A673 (cell line): Measurements from ENCODE around the gene ATOSA. TPM values are rescaled to one million over a fixed set of nuclear protein-coding genes. Genes with fewer than 3 reads are reported as not detected.

Experiments used
- BruUV-seq: library from RNA; stranded (reverse); fragments of 400-500 nt; replicated peaks from 2 replicates; lab custom pipeline; 2021; lab: Mats Ljungman, UMichigan
- CTCF ChIA-PET: fragments of 300-600 bp; sonication (Branson Sonifier 250); formaldehyde crosslinking; loops from one replicate; lab custom pipeline; 2022; ENCODE audit warnings: antibody characterized with exemption; lab: Charles Lee
- POLR2A ChIA-PET: fragments of 300-600 bp; sonication (Branson Sonifier 250); formaldehyde crosslinking; loops from one replicate; lab custom pipeline; 2022; ENCODE audit warnings: antibody characterized with exemption; ENCODE audit not compliant: low non-redundant PET; lab: Charles Lee
- DNase-seq: peaks from one replicate; pipeline ENCODE4 v3.0.0-alpha.2; 2015; ENCODE audit warnings: low spot score
- H3K27ac ChIP-seq: fragments of 200-600 bp; sonication (generic); 2 replicates; pipeline ENCODE4 v1.5.1; 2016; ENCODE audit warnings: mixed run types, low read depth, mild to moderate bottlenecking, mixed read lengths, antibody characterized with exemption, low read length; ENCODE audit not compliant: poor library complexity, severe bottlenecking
- H3K27me3 ChIP-seq: fragments of 200-600 bp; sonication (generic); replicated peaks from 2 replicates; pipeline ENCODE4 v1.6.1; 2017; ENCODE audit warnings: mixed run types, low read depth, mild to moderate bottlenecking, mixed read lengths, antibody characterized with exemption, low read length; ENCODE audit not compliant: insufficient read depth, poor library complexity
- H3K36me3 ChIP-seq: fragments of 200-600 bp; sonication (generic); 2 replicates; pipeline ENCODE4 v1.6.1; 2016; ENCODE audit warnings: mixed run types, mild to moderate bottlenecking, mixed read lengths, antibody characterized with exemption, low read length; ENCODE audit not compliant: insufficient read depth, poor library complexity, severe bottlenecking
- H3K4me1 ChIP-seq: fragments of 200-600 bp; sonication (generic); 2 replicates; pipeline ENCODE4 v1.6.1; 2017; ENCODE audit warnings: mixed run types, mild to moderate bottlenecking, mixed read lengths, antibody characterized with exemption, low read length; ENCODE audit not compliant: insufficient read depth, poor library complexity, severe bottlenecking
- H3K4me3 ChIP-seq: fragments of 200-600 bp; sonication (generic); 2 replicates; pipeline ENCODE4 v1.5.1; 2016; ENCODE audit warnings: low read depth, mixed run types, mild to moderate bottlenecking, mixed read lengths, low read length; ENCODE audit not compliant: poor library complexity, severe bottlenecking
- H3K9me3 ChIP-seq: fragments of 200-600 bp; sonication (generic); 2 replicates; pipeline ENCODE4 v1.6.1; 2016; ENCODE audit warnings: mixed run types, low read depth, mild to moderate bottlenecking, mixed read lengths, antibody characterized with exemption, low read length; ENCODE audit not compliant: poor library complexity, severe bottlenecking
- EZH2 ChIP-seq: fragments of 200-600 bp; sonication (generic); IDR thresholded peaks from 2 replicates; pipeline ENCODE4 v1.6.1; 2017; ENCODE audit warnings: borderline replicate concordance, low read depth, mild to moderate bottlenecking, mixed read lengths, antibody characterized with exemption, low read length; ENCODE audit not compliant: poor library complexity, severe bottlenecking
- intact Hi-C: fragments of 100-400 bp; cut with micrococcal nuclease; formaldehyde crosslinking; loops from one replicate; pipeline ENCODE4 v1.10.0; 2022; ENCODE audit not compliant: unreplicated experiment
- total RNA-seq: library from RNA; stranded (reverse); gene quantifications from 2 replicates; pipeline ENCODE4 v1.2.3, GENCODE V29; 2021
- TF ChIP-seq, protein P1 (sequence below): fragments of 300-800, 200-600 bp; sonication (generic); conservative IDR thresholded peaks from 2 replicates; pipeline ENCODE4 v1.5.1; 2017; ENCODE audit warnings: low read depth, mild to moderate bottlenecking, antibody characterized with exemption, low read length, moderate library complexity, mixed read lengths

Gene ATOSA
- total RNA-seq, 1 experiment from 2014 or later = 5.3 TPM

DNA sequence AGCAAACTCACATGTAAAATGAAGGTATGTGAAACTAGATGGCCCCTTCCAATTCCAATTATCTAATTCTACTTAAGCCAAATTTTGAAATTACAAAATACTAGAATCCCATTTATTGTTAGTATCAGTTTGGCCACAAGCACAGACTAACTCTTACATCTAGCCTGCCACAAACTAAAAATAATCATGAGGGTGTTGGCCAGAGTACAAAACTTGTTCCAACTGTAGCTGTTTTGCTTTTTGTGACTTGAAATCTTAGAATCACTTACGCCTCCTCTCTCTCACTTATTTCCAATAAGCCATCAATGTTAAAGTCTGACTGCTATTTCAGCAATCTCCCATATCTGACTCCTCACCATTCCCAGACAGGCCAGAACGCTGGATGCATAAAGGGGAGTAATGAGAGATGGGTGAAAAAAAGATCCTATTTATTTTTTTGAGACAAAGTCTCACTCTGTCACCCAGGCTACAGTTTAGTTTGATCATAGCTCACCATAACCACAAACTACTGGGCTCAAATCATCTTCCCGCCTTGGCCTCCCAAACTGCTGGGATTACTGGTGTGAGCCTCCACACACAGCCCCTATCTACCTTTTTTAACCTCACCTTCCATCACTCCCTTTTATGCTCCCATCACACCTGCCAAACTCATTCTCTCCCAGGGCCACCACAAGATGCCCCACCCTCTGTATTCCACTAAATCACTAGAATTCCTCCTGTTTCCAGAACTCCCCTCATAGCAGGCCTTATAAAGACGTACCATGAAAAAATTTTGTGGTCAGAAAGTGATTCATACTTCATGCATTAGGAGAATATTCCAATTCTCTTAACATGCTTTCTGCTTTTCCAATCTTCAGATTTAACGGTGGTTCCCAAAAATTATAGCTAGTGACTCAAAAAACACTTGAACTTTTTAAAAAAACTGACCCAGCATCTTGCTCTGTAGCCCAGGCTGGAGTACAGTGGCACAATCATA lies 36.5 kb downstream of the ATOSA start:
- CTCF ChIA-PET = no interaction called here
- Histone ChIP-seq H3K36me3 (no peaks in the 10 kb centered on the region), H3K27me3 (no peaks in the 10 kb centered on the region), H3K9me3 (no peaks in the 10 kb centered on the region), H3K27ac (no peak overlapping the region), H3K4me3 (no peak overlapping the region), H3K4me1 (no peaks in the 10 kb centered on the region)
- DNase-seq = no peak
- intact Hi-C loops = no loop called here
- TF ChIP-seq, protein P1, sequence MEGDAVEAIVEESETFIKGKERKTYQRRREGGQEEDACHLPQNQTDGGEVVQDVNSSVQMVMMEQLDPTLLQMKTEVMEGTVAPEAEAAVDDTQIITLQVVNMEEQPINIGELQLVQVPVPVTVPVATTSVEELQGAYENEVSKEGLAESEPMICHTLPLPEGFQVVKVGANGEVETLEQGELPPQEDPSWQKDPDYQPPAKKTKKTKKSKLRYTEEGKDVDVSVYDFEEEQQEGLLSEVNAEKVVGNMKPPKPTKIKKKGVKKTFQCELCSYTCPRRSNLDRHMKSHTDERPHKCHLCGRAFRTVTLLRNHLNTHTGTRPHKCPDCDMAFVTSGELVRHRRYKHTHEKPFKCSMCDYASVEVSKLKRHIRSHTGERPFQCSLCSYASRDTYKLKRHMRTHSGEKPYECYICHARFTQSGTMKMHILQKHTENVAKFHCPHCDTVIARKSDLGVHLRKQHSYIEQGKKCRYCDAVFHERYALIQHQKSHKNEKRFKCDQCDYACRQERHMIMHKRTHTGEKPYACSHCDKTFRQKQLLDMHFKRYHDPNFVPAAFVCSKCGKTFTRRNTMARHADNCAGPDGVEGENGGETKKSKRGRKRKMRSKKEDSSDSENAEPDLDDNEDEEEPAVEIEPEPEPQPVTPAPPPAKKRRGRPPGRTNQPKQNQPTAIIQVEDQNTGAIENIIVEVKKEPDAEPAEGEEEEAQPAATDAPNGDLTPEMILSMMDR = no peak
- TF ChIP-seq EZH2 = no peak
- POLR2A ChIA-PET = no interaction called here
- no TSS peak for BruUV-seq

DNA sequence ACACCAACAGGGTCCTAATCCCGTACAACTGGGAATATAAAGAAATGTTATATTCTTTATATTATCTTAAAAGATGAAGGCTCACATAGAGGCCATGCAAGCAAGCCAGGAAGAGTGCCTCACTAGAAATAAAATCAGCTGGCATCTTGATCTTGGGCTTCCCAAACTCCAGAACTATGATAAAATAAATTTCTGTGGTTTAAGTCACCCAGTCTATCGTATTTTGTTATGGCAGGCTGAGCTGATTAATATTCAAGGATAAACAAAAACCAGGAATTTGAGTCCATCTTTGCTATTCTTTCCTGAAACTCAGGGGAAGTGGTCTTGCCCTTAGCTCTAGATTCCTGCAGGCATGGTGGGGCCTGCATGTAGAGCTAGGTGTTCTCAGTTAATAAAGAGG lies 42.7 kb downstream of the ATOSA start:
- H3K4me1 ChIP-seq = no peaks in the 10 kb centered on the region
- no peaks in the 10 kb centered on the region for H3K9me3 ChIP-seq
- intact Hi-C loops = no loop called here
- H3K36me3 ChIP-seq = no peaks in the 10 kb centered on the region
- no TSS peak for BruUV-seq
- ChIA-PET CTCF (no interaction called here), POLR2A (no interaction called here)
- no peaks in the 10 kb centered on the region for H3K27me3 ChIP-seq
- no peak overlapping the region for H3K4me3 ChIP-seq
- DNase-seq = no peak
- TF ChIP-seq EZH2 = no peak
- TF ChIP-seq, protein P1 = no peak
- no peak overlapping the region for H3K27ac ChIP-seq

- ChIA-PET POLR2A (no interaction called here), CTCF (no interaction called here)
- no peaks in the 10 kb centered on the region for H3K27me3 ChIP-seq
These were observed 43.3 kb downstream of the ATOSA start for GRCh38 chr15:52635908-52636307.

More at GRCh38 chr15:52635908-52636307, 43.3 kb downstream of the ATOSA start:
- Histone ChIP-seq H3K4me1 (no peaks in the 10 kb centered on the region), H3K27ac (no peak overlapping the region), H3K9me3 (no peaks in the 10 kb centered on the region), H3K4me3 (no peak overlapping the region), H3K36me3 (no peaks in the 10 kb centered on the region)
- TF ChIP-seq, protein P1 = no peak
- TF ChIP-seq EZH2 = no peak
- intact Hi-C loops = no loop called here
- DNase-seq = no peak
- no TSS peak for BruUV-seq

Other genes with a start within 250 kb of the ATOSA start
- gene MYO5A, start 150.5 kb downstream of the ATOSA start, total RNA-seq = 16.8 and 20.9 TPM in 2 replicates
- gene ARPP19, start 110.4 kb downstream of the ATOSA start, total RNA-seq = 173 and 186 TPM in 2 replicates
- gene ONECUT1, start 110.9 kb upstream of the ATOSA start, total RNA-seq = not detected in 2 replicates